Measurements from ENCODE around the gene MCRS1.
"Not testable (repeated sequence)": the region's sequence is repeated elsewhere in the genome, so short reads cannot be mapped to it uniquely, and the experiment has no call there.

MCRS1 gene

DNA sequence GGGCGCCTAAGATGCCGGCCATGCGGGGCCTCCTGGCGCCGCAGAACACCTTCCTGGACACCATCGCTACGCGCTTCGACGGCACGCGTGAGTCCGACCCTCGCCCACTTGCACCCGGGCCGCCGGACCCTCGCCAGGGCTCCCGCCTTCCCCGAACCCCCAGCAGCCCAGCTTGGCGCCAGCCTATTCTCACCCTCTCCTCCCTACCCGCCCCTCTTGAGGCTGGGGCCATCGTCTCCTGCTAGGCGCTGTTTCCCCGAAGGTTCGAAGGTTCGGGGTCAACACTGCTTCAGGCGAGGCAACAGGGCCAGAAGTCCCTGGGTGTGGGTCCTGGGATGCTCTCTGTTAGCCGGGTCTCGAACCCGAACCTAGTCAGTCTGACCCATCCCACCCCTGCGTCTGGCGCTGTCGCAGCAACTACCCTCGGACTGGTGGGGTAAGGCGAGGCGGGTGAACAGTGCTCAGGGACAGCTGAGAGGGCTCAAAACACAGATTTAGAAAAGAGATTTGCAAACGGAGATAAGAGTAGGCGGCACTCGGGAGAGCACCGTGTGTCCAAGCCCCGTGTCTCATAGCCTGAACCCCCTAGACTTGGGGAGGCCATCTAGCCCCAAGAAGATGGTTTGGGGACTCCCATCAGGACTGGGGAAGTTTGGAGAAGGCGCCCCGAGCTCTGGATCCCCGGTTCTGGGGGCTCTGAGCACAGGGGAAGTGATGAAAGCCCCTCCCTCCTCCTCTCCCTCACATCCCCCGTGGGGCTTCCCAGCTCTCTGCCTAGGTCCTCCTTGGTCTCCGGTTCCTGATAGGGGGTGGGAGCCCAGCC is 28.3 kb downstream of the MCRS1 start:
- DNase-seq = peak in 1 of 3 donors; percentile 32

DNA sequence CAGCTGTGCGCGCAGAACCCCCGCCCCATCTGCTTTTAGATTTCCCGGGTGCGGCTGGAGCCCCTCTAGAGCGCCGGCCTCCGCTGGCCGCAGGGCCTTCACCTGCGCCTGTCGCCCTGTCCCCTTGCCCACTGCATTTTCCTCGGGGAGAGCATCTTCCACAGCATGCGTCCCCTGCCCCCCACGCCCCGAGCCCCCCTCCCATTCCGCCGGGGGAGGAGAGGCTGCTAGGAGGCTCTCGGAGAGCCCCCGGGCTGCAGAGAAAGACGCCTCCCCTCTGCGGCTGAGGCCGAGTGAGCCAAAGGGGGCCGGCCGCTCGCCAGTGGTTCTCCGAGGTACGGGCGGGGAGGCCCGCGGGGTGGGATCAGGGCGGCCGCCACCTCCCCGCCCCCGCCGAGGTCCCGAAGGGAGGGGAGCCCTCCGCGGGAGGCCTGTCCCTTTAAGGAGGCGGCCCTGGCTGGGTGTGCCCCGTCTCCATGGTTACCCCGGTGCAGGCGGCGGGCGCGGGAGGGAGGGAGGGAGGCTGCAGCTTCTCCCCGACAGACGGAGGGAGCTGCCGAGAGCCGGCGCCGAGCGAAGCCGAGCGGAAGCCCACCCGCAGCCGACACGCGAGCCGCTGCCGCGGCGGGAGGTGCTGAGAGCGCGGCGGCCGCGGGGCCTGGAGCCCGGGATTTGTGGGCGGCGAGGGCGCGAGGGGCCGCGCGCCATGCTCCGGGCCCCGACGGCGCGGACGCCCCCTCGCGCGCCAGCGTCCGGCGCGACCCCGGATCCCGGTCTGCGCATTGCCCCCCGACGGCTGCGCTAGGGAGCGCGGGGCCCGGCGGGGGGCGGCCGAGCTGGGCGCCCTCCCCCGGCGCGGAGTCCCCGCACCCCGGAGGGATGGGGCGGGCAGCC is 29.2 kb downstream of the MCRS1 start, which contains the start of gene KCNH3:
TSS of gene KCNH3 (plus strand) at position 521 of the 894 bp plus-strand sequence. CDS start 387 bp downstream, outside the sequence.
- DNase-seq = peak; percentile 68 to 84 (median 73)

DNA sequence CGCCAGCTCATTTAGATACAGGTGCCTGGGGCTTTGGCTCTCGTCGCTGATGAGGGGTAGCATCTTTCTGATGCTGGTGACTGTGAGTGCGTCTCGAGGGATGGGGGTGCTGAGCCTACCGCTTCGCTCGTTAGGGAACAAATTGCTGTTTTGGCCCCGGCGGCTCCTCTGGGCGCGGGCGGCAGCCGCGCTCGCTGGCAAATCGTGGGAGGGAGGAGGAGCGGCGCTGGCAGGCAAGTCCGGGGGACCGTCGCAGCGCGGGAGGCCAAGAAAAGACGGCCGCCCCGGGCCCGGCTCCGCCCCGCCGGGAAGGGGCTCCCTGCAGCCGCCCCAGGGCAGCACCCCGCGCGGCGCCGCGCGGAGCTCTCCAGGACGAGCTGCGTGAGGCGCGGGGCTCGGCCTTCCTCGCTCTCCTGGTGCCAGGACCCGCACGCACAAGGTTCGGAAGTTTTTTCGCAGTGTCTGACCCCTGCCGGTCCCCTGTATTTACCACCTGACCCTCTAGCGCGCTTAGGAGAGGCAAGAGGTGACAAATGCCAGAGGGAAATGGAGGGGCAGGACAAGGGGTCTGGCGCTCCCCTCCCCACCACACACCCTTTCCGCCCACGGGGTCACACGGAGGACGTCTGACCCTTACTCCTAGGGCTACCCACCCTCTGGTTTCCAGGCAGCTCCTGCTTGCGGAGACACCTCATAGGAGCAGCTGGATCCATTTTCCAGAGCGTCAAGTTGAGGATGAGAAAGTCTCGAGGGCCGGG is 30.0 kb downstream of the MCRS1 start:
- DNase-seq = peak; percentile 49 to 69 (median 56)

DNA sequence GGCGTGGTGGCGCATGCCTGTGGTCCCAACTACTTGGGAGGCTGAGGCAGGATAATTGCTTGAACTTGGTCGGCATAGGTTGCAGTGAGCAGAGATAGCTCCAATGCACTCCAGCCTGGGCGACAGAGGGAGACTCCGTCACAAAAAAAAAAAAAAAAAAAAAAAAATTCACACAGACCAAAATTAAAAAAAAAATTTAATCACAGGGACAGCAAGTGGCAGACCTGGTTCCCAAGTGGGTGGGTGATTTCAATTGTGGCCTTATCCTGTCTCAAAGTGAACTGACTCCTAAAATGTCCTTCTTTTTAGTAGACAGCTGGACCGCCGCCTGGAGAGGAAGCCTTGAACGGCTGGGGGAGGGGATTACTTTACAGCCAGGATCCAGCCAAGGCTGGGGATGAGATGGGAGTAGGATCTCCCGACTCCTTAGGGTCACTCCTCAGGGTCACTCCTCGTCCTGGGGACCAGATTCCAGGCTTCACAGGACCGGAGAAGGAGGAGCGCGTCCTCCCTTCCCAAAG is 30.7 kb downstream of the MCRS1 start:
- peak in 2 of 3 donors; percentile 28 to 36 for DNase-seq

DNA sequence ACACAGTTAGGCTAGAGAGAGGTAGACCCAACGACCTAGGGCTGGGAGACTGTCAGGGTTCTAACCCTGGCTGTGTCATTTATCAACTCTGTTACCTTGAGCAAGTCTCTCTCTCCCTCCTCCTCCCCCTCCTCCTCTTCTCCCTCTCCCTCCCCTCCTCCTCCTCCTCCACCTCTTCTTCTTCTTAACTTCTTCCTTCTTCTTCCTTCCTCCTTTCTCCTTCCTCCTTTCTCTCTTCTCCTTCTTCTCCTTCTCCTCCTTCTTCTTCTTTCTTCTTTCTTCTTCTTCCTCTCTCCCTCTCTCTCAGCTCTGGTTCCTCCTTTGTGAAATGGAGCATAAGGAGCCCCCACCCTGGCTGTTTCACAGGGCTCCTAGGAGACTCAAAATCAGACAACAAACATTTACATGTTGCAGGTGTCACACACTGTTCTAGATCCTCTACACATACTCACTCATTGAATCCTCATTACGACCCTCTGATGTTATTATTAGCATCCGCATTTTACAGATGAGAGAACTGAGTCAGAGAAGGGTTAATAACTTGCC is 31.3 kb downstream of the MCRS1 start:
- DNase-seq = no peak

DNA sequence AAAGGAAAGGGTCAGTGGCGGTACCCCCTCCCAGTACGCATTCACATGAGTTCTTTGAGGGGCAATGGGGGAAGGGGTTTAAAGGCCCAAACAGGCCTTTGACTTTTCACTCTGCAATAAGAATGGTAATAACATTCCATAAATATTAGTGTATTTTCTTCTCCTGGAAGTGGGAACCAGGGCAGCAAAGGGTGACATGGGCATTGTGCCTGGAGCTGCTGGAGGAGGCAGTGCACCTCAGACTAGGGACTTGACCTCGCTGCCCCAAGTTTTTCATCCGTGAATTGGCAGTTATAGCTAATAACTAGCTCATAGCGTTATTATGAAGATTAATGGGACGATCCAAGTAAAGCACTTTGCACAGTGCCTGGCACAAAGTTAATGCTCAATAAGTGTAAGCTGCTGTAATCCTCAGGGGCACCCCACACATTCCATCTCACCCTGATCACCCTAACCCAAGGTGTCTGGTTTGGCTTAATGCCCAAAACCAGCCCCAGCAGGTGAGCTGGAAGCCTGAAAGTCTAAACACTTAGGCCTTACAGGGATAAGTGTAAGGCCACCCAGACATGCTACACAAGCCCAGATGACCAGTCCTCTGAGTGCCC is 31.9 kb downstream of the MCRS1 start:
- DNase-seq = no peak

DNA sequence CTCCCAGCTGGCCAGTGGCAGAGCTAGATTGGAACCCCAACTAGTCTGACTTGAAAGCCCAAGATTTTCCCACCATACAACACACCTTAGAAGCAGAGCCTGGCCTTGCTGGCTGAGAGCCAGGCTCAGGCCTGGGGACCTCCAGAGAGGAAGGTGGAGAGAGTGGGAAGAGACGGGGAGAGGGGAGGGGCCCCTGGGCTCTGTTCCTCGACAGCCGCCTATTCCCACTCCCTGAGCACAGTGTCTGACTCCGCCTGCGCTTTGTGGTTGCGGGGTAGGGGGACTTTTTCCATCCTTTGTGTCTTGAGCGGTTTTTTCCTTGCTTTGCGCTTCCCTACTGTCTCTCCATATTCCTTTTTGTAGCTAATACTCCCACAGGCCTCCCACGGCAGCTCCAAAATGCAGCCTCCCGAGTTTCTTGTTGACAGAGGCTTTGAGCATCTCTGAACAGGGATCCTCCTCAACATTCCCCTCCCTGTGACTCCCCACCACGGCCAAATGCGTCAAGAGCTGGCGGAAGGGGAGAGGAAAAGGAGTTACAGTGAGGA is 33.1 kb downstream of the MCRS1 start:
- DNase-seq = no peak

DNA sequence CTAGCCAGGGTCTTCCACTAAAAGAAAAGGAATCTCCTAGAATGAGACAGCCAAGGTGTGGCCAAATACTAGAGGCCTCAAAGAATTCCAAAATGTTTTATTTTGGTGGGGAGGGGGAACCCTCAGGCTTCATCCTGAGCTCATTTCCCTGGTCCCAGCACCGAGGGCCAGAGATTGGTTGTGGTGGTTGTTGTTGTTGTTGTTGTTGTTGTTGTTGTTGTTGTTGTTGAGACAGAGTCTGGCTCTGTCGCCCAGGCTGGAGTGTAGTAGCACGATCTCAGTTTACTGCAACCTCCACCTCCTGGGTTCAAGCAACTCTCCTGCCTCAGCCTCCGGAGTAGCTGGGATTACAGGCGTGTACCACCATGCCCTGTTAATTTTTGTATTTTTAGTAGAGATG is 33.8 kb downstream of the MCRS1 start:
- DNase-seq = not testable (repeated sequence)

DNA sequence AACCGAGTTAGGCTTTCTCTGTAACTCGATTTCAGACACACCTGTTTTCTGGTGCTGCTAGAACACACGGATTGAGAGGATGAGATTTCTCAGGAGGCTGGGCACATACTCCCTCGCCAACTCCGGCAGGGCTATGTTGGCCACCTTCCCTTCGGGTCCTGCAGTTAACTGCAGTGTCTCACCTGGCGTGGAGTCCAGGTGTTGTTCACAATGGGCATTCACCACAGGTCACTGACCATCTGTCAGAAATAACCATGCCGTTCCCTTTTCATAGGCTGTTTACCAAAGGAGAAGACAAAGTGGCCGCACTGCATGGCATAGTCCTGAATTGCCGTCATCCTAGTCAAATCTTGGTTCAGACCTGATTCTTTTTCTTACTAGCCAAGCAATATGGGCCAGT is 34.6 kb downstream of the MCRS1 start:
- no peak for DNase-seq

DNA sequence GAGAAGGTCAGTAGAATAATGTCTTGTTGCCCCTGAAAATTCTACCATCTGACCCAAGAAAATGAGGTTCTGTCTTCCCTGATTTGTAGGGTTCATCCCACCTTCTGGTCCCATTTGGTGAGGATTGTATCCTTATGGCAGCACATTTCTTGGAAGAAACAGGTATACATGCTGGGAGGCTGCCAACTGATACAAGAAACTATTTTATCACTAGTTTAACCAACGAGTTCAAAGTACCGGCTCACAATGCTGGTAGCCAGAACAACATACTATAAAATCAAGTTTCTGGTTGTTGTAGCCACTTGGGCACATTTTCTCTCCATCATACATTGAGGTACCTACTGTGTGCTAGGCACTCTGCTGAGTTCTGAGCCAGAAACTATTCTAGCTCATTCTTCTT is 36.2 kb downstream of the MCRS1 start:
- no peak for DNase-seq

DNA sequence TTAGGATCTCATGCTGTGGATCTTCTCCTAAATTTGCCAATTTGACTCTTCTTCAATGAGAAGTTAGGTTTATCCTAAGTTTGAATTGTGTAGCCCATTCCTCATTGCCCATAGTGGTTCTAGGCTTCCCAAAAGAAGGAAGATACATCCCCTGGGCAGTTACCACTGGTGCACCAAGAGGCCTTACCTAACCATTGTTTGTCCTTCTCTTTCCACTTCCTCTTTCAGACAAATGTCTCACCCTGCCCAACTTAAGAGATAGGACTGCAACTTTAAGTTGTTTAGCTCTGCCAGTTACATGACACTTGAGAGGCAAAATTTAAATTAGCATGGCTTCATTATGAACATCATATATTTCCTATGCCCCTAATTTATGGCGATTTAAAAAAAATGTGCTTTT is 38.5 kb downstream of the MCRS1 start:
- DNase-seq = peak in 2 of 3 donors; percentile 32 to 49

DNA sequence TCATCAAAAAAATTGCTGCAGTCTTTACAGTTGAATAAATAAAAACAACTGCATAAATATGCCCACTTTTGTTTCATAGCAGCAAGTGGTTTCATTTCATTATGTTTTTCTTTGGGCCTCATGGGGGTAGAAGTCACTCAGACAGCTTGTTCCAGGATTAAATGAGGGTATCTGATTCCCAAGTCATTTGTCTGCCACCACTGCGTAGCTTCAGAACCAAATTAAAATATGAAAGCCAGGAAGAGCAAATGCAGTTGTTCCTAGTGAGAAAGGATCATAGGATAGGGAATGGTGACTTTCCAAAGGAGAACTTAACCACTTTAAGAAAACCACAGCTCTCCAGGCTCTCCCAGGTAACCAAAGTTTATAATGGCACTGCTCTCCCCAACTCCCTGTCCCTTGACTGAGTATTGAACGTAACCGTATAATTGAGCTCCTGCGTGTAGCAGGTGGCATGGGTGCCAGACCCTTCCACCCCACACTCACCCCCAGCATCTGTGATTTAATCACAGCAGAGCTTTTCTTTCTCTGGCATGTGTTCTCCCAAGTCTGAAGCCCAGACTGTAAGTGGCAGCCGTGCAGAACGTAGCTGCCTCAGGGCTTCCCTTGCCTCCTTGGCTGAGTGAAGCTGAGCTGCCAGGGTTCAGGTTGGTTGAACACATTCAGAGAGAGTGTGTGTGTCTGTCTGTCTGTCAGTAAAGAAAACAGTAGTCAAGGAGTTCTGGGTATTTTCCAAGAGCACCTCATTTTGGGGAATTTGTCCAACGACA is 40.4 kb downstream of the MCRS1 start:
- DNase-seq = no peak

DNA sequence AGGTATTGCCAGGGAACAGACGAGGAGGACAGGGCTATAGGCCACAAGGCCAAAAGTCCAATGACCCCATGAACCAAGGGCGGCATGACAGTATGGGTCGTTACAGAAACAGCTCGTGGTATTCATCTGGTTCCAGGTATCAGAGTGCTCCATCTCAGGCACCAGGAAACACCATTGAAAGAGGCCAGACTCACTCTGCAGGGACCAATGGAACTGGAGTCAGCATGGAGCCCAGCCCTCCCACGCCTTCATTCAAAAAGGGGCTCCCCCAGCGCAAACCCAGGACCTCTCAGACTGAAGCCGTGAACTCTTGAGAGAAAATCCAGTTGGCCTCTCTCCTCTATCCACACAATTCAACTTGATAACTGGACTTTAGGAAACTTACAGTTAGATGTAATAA is 42.0 kb downstream of the MCRS1 start:
- DNase-seq = no peak

DNA sequence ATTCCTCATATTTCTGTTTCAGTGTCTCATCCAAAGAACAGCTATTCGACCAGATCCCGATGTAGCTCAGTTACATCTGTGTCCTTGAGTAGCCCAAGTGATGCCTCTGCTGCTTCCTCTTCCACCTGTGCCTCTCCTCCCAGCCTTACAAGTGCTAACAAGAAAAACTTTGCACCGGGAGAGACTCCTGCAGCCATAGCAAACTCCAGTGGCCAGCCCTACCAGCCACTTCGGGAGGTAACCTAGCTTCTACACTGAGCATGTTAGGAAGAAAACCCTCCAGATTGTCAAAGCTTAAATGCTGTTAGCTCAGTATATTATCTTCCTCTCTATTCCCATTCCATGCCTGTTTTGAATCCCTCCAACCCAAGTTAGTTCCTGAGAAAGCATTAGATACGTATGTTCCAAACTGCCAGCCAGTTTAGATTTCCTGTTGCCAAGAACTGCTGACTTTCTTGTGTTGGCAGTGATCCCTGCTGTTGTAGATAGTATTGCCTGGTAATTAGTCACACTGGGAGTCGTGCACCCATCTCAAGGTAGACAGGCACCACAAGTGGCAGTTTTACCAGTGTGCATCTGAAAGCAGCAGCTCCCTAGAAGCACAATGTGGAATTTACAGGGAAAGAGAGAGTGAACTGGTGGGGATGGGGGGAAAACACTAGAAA is 43.1 kb downstream of the MCRS1 start:
- no peak for DNase-seq

DNA sequence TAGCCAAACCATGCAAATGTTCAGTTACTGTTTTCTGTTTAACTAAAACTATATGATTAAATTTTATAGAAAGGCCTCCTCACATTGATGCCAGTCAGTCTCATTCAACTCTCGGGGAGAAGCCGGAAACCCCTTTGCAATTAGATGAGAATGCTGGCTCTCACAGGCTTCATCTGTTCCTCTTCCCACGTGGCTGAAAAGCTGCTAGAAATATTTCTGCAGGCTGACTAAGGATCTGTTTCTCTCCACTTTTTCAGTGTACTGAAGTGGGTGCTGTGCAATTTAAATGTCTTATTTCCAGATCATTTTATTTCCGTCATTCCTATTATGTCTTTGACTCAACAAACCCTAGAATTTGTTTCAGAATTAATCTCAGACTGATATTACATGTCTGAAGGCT is 46.6 kb downstream of the MCRS1 start:
- no peak for DNase-seq

DNA sequence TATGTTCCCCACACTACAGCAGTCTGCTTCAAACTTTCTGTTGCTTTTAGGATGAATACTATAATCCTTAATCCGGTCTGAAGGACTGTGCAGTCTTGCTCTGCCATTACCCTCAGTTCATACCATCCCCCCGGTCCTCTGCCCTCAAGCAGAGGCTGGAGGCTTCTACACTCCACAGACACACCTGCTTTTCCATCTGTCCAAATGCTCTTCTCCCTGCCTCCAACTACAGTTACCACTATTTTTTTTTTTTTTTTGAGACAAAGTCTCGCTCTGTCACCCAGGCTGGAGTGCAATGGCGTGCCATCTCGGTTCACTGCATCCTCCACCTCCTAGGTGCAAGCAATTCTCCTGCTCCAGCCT is 48.4 kb downstream of the MCRS1 start:
- DNase-seq = no peak

DNA sequence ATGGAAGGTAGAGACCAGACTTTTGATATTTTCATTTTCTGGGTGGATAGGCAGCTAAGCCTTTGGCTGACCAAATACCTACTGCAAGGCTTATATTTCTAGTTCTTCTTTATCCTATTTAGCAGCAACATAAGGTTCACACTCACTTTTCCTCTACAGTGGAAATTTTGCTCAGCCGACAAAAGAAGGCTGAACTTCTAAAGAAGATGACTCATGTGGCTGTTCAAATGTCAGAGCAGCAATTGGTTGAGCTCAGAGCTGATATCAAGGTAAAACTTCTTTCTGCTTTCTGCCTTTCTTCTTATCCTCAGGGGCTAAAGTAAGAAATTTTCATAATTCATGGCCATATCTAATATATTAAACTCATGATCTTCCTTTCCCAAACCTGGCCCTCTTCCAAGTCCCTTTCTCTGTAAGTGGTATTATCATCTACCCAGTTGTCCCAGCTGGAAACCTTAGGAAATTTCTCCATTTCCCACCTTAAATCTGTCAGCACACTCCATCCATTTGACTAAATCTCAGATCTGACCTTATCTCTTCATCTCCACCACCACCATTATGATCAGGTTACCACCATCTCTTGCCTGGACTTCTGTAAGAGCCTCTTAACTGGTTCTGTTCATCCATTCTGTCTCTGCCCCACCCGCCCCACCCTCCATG is 48.9 kb downstream of the MCRS1 start:
- no peak for DNase-seq

DNA sequence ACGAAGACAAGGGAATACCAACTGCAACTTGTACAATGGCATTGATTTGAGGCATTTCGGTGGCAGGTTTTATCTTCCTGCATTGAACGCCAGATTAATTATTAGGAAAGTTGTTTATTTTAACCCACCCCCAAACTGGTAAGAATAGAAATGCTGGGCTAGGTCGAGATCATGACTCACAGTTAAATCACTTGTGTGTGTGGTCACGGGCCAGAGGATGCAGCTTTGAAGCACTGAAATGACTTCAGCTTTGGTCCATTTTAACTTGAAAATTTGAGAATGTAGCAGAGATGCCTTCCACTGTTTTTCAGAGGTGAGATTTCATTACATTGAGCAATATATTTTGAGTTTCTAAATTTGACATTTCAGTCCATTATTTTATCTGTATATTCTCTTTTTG is 52.7 kb downstream of the MCRS1 start:
- DNase-seq = no peak

DNA sequence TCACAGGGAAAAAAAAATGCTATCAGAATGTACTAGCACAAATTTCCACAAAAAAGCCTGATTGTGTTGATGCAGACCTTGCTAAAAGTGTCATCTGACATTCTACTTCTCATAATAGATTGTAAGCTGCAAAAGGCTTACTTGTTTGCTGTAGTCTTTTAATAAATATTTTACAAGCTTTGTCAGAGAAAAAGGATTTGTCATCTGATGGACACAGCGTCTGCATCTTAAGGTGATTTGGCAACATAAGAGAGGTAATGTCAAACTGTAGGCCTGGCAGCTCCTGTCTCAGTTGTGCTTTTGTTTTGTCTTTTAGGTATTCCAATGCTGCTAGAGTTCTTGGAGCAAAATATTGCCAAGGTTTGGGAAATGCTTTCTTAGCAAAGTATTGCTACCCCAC is 55.4 kb downstream of the MCRS1 start:
- DNase-seq = no peak

DNA sequence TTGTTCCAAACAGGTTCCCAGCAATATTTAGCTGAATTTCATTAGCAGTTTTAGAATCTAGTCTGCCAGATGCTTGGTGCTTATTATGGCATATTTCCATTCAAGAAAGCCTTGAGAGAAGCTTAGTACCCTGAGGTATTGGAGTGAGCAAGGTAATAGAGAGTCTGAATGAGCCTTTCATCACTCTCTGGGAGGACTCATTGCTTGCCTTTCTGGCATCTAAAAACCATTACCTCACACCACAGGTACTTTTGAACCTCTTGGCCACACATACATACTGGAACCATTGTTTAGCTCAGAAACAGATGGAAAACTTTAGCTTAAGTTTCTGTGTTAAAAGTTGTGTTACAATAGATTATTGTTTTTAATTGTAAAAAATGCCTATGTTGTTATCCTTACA is 56.5 kb downstream of the MCRS1 start:
- DNase-seq = no peak
